ENCODE data around the gene LAMTOR4. TPM values are rescaled to one million over a fixed set of nuclear protein-coding genes. Genes with fewer than 3 reads are reported as not detected.

The LAMTOR4 gene
- total and polyA plus RNA-seq, 2 of the 13 experiments (the other 11 are each of a cell fraction or from before 2014, with no cell fraction given), result 115 to 118 TPM

- TF ChIP-seq TFE3 (CRISPR knock-in tag; IDR thresholded peaks at IDR 0.05) (peak; percentile 93), ZNF318 (CRISPR knock-in tag; IDR thresholded peaks at IDR 0.05) (no peak), REST (IDR thresholded peaks at IDR 0.05; ENCODE audit: borderline replicate concordance in 1 of 2, low read depth in 1 of 2, low read length in 2 of 2) (0 out of 4 replicates have a peak, but pooled peaks of 1 of the 2 experiments have one; percentile 2), ZNF30 (CRISPR knock-in tag; IDR thresholded peaks at IDR 0.05) (no peak), ZNF530 (CRISPR knock-in tag; IDR thresholded peaks at IDR 0.05; ENCODE audit: low read depth) (no peak), SIN3A (IDR thresholded peaks at IDR 0.05; ENCODE audit: borderline replicate concordance, low read depth, low read length) (peak; percentile 69; the same call in 1 of the 2 replicates), ZNF263 (CRISPR knock-in tag; IDR thresholded peaks at IDR 0.05) (no peak), KDM3A (CRISPR knock-in tag; IDR thresholded peaks at IDR 0.05; ENCODE audit: low read depth) (peak; percentile 74; the same call in 1 of the 2 replicates), ZNF772 (CRISPR knock-in tag; IDR thresholded peaks at IDR 0.05) (no peak), ZFX (CRISPR knock-in tag; IDR thresholded peaks at IDR 0.05; ENCODE audit: low read depth) (peak; percentile 85), NAIF1 (CRISPR knock-in tag; IDR thresholded peaks at IDR 0.05; ENCODE audit: borderline replicate concordance) (no peak), ZSCAN30 (CRISPR knock-in tag; IDR thresholded peaks at IDR 0.05) (no peak), DDIT3 (CRISPR knock-in tag; IDR thresholded peaks at IDR 0.05) (no peak), FIP1L1 (IDR thresholded peaks at IDR 0.05; ENCODE audit: borderline replicate concordance, insufficient read depth, low read depth, low read length) (no peak), ZNF501 (CRISPR knock-in tag; IDR thresholded peaks at IDR 0.05) (peak; percentile 63)
Measured at GRCh38 chr7:100148559-100149328, at the start of gene LAMTOR4 (continued).
